Neural cell (in vitro differentiated cells): ENCODE data around the gene PTPRN2. TPM values are rescaled to one million over a fixed set of nuclear protein-coding genes. Genes with fewer than 3 reads are reported as not detected.

Experiments
- H2AFZ ChIP-seq: fragments of 200-600, 300-800 bp; sonication (generic), shearing (Covaris generic); 2 replicates; pipeline ENCODE4 v1.6.0; 2014; ENCODE audit warnings: low read depth, mild to moderate bottlenecking, antibody characterized with exemption, low read length, moderate library complexity
- H3F3A ChIP-seq: fragments of 200-600 bp; shearing (Covaris generic); 2 replicates; pipeline ENCODE4 v1.6.1; 2016; ENCODE audit warnings: mild to moderate bottlenecking, moderate library complexity, mixed read lengths, antibody characterized with exemption, low read length; ENCODE audit not compliant: insufficient read depth, poor library complexity, severe bottlenecking
- H3K27ac ChIP-seq: fragments of 200-600, 300-800 bp; sonication (generic), shearing (Covaris generic); 2 replicates; pipeline ENCODE4 v1.5.1; 2014; ENCODE audit warnings: mild to moderate bottlenecking, low read length, moderate library complexity
- H3K27me3 ChIP-seq: fragments of 300-800, 200-600 bp; sonication (generic), shearing (Covaris generic); 2 replicates; pipeline ENCODE4 v1.6.0; 2014; ENCODE audit warnings: mild to moderate bottlenecking, low read depth, low read length, moderate library complexity; ENCODE audit not compliant: insufficient read depth
- H3K36me3 ChIP-seq: fragments of 300-800, 200-600 bp; sonication (generic), shearing (Covaris generic); 2 replicates; pipeline ENCODE4 v1.5.1; 2014; ENCODE audit warnings: mild to moderate bottlenecking, antibody characterized with exemption, low read length, moderate library complexity; ENCODE audit not compliant: insufficient read depth
- H3K4me2 ChIP-seq: fragments of 300-800, 200-600 bp; sonication (generic), shearing (Covaris generic); 2 replicates; pipeline ENCODE4 v1.6.0; 2014; ENCODE audit warnings: mild to moderate bottlenecking, low read length
- H3K4me3 ChIP-seq: fragments of 300-800, 200-600 bp; sonication (generic), shearing (Covaris generic); 2 replicates; pipeline ENCODE4 v1.5.1; 2014; ENCODE audit warnings: mild to moderate bottlenecking, low read length, moderate library complexity
- H3K79me2 ChIP-seq: fragments of 200-600 bp; shearing (Covaris generic); replicated peaks from 2 replicates; pipeline ENCODE4 v1.6.0; 2014; ENCODE audit warnings: mild to moderate bottlenecking, low read length, moderate library complexity; ENCODE audit not compliant: insufficient read depth
- H3K9ac ChIP-seq: fragments of 300-800, 200-600 bp; sonication (generic), shearing (Covaris generic); 2 replicates; pipeline ENCODE4 v1.6.1; 2016; ENCODE audit warnings: mild to moderate bottlenecking, low read length, mixed read lengths
- H3K9me2 ChIP-seq: fragments of 200-600 bp; shearing (Covaris generic); 2 replicates; pipeline ENCODE4 v1.6.1; 2016; ENCODE audit warnings: mild to moderate bottlenecking, low read length, mixed read lengths; ENCODE audit not compliant: insufficient read depth
- H3K9me3 ChIP-seq: fragments of 200-600, 300-800 bp; sonication (generic), shearing (Covaris generic); 2 replicates; pipeline ENCODE4 v1.6.1; 2016; ENCODE audit warnings: mild to moderate bottlenecking, mixed run types, low read length, moderate library complexity, mixed read lengths
- H4K20me1 ChIP-seq: fragments of 200-600 bp; shearing (Covaris generic); 2 replicates; pipeline ENCODE4 v1.6.1; 2016; ENCODE audit warnings: mild to moderate bottlenecking, mixed run types; ENCODE audit not compliant: insufficient read depth
- CTCF ChIP-seq: fragments of 450-650 bp; IDR thresholded peaks from 2 replicates; pipeline ENCODE4 v1.5.1; 2014; ENCODE audit warnings: antibody characterized with exemption, mild to moderate bottlenecking, moderate library complexity; ENCODE audit not compliant: poor library complexity, severe bottlenecking
- EP300 ChIP-seq: fragments of 450-650 bp; conservative IDR thresholded peaks from 2 replicates; pipeline ENCODE4 v1.6.1; 2014; ENCODE audit warnings: antibody characterized with exemption, mild to moderate bottlenecking, moderate library complexity; ENCODE audit not compliant: poor library complexity, severe bottlenecking
- EZH2 ChIP-seq: fragments of 200-600, 300-800 bp; shearing (Covaris generic), sonication (generic); IDR thresholded peaks from 2 replicates; pipeline ENCODE4 v1.6.1; 2014; ENCODE audit warnings: antibody characterized with exemption, low read length, borderline replicate concordance, mild to moderate bottlenecking; ENCODE audit not compliant: insufficient read depth, poor library complexity, severe bottlenecking
- MXI1 ChIP-seq: fragments of 450-650 bp; conservative IDR thresholded peaks from 2 replicates; pipeline ENCODE4 v1.6.1; 2014; ENCODE audit warnings: antibody characterized with exemption, mild to moderate bottlenecking; ENCODE audit not compliant: poor library complexity, severe bottlenecking
- POLR2AphosphoS5 ChIP-seq: IDR thresholded peaks from 2 replicates; pipeline ENCODE4 v1.6.1; 2012
- RAD21 ChIP-seq: fragments of 450-650 bp; conservative IDR thresholded peaks from 2 replicates; pipeline ENCODE4 v1.6.1; 2014; ENCODE audit warnings: antibody characterized with exemption, mild to moderate bottlenecking, moderate library complexity
- REST ChIP-seq: IDR thresholded peaks from 2 replicates; pipeline ENCODE4 v1.6.1; 2012; ENCODE audit warnings: borderline replicate concordance
- SMC3 ChIP-seq: fragments of 450-650 bp; conservative IDR thresholded peaks from 2 replicates; pipeline ENCODE4 v1.6.1; 2014; ENCODE audit warnings: antibody characterized with exemption, mild to moderate bottlenecking, moderate library complexity; ENCODE audit not compliant: poor library complexity
- TAF1 ChIP-seq: IDR thresholded peaks from 2 replicates; pipeline ENCODE4 v1.6.1; 2012; ENCODE audit warnings: low read depth
- polyA plus RNA-seq: library from polyadenylated mRNA; depleted of rRNA; stranded (reverse); fragments of >200 nt; gene quantifications from 2 replicates; pipeline ENCODE4 v1.2.3, GENCODE V29; 2014

Gene PTPRN2
- polyA plus RNA-seq, 1 donor from 2014 or later = 31.0 TPM

- H3K79me2 ChIP-seq = no peaks in the 10 kb centered on the region
- peak overlapping the region; percentile 59 for H3K4me3 ChIP-seq
- TF ChIP-seq EZH2 = no peak
- no peak for TF ChIP-seq TAF1
- no peak for TF ChIP-seq MXI1
- no peak for TF ChIP-seq EP300
- TF ChIP-seq CTCF = no peak
- TF ChIP-seq RAD21 = no peak
- no peak for TF ChIP-seq SMC3
- no peak for TF ChIP-seq REST
- no peak for TF ChIP-seq POLR2AphosphoS5
- no peak overlapping the region for H2AFZ ChIP-seq
- peaks cover 4% of the 10 kb centered on the region for H3K36me3 ChIP-seq
- H3F3A ChIP-seq = no peaks in the 10 kb centered on the region
- peak overlapping the region; percentile 72 for H3K9ac ChIP-seq
- H3K9me2 ChIP-seq = no peaks in the 10 kb centered on the region
- H3K27me3 ChIP-seq = no peaks in the 10 kb centered on the region
- peaks cover 8% of the 10 kb centered on the region for H3K9me3 ChIP-seq
- H3K4me2 ChIP-seq = peak overlapping the region; percentile 18
- H3K27ac ChIP-seq = peak overlapping the region; percentile 84
- no peaks in the 10 kb centered on the region for H4K20me1 ChIP-seq
These were observed 271.1 kb downstream of the PTPRN2 start for GRCh38 chr7:158316466-158317031.

GRCh38 chr7:158315881-158316280 lies 271.7 kb downstream of the PTPRN2 start:
- no peak overlapping the region for H3K9ac ChIP-seq
- TF ChIP-seq RAD21 = no peak
- TF ChIP-seq CTCF = no peak
- no peak for TF ChIP-seq SMC3
- no peak for TF ChIP-seq MXI1
- TF ChIP-seq EZH2 = no peak
- TF ChIP-seq TAF1 = no peak
- no peak for TF ChIP-seq REST
- TF ChIP-seq EP300 = no peak
- TF ChIP-seq POLR2AphosphoS5 = no peak
- no peaks in the 10 kb centered on the region for H3K79me2 ChIP-seq
- no peak overlapping the region for H3K4me3 ChIP-seq
- H3K9me2 ChIP-seq = no peaks in the 10 kb centered on the region
- no peaks in the 10 kb centered on the region for H3K27me3 ChIP-seq
- H3K27ac ChIP-seq = no peak overlapping the region
- no peaks in the 10 kb centered on the region for H3F3A ChIP-seq
- H3K36me3 ChIP-seq = no peaks in the 10 kb centered on the region
- H3K9me3 ChIP-seq = peaks cover 8% of the 10 kb centered on the region
- H2AFZ ChIP-seq = no peak overlapping the region
- no peak overlapping the region for H3K4me2 ChIP-seq
- H4K20me1 ChIP-seq = no peaks in the 10 kb centered on the region
